Upper lobe of left lung (tissue), 6 donors: ENCODE measurements around the gene JAZF1. TPM values are rescaled to one million over a fixed set of nuclear protein-coding genes. Genes with fewer than 3 reads are reported as not detected.

Experiments
- ATAC-seq, 2 donors: fragments of 200-7000 bp; cut with Tn5 transposase; one replicate each; pipeline ENCODE4 v1.9.1; 2022; ENCODE audit warnings: mild to moderate bottlenecking in 2 of 2, moderate library complexity in 2 of 2; ENCODE audit not compliant: low FRiP score in 2 of 2
- DNase-seq, 2 donors: peaks; one replicate each; pipeline ENCODE4 v3.0.0-alpha.2; 2019 to 2020
- H3K27ac ChIP-seq, 4 donors: fragments of 200-600 bp; sonication (generic); one replicate each; pipeline ENCODE4 v1.5.1; 2016 to 2019
- H3K27me3 ChIP-seq, 4 donors: fragments of 200-600 bp; sonication (generic); one replicate each; pipeline ENCODE4 v1.5.1; 2017 to 2019
- H3K36me3 ChIP-seq, 4 donors: fragments of 200-600 bp; sonication (generic); one replicate each; pipeline ENCODE4 v1.5.1; 2016 to 2019
- H3K4me1 ChIP-seq, 4 donors: fragments of 200-600 bp; sonication (generic); one replicate each; pipeline ENCODE4 v1.5.1; 2018 to 2019
- H3K4me3 ChIP-seq, 4 donors: fragments of 200-600 bp; sonication (generic); one replicate each; pipeline ENCODE4 v1.5.1; 2017 to 2019; ENCODE audit warnings: mild to moderate bottlenecking in 2 of 4, moderate library complexity in 1 of 4
- H3K9me3 ChIP-seq, 4 donors: fragments of 200-600 bp; sonication (generic); one replicate each; pipeline ENCODE4 v1.5.1; 2018 to 2019
- EP300 ChIP-seq, 4 donors: sonication (generic); formaldehyde crosslinking; IDR thresholded peaks; one replicate each; pipeline ENCODE4 v1.5.1; 2017; ENCODE audit warnings: antibody characterized with exemption in 4 of 4, control low read depth in 2 of 4
- POLR2A ChIP-seq, 4 donors: fragments of 450-650 bp; IDR thresholded peaks; one replicate each; pipeline ENCODE4 v1.5.1; 2016 to 2017; ENCODE audit warnings: antibody characterized with exemption in 4 of 4, mild to moderate bottlenecking in 2 of 4
- POLR2AphosphoS5 ChIP-seq, 2 donors: sonication (generic); formaldehyde crosslinking; IDR thresholded peaks; one replicate each; pipeline ENCODE4 v1.5.1; 2017; ENCODE audit warnings: antibody characterized with exemption in 2 of 2
- WGBS, 2 donors: methylation state at CpG; one replicate each; pipeline ENCODE4 v1.1.5; 2017 to 2018; 5-methylcytosine and 5-hydroxymethylcytosine counted together
- total RNA-seq, 6 donors: library from RNA; depleted of rRNA in 4 of 6; stranded (reverse); fragments of >200 nt in 4 of 6; gene quantifications; one replicate each; pipeline versions ENCODE4 v1.1.0 to v1.2.1, GENCODE V29; 2016 to 2021
- TF ChIP-seq, protein P1 (sequence below), 6 experiments: fragments of 450-650 bp in 4 of 6; fragments of 200-600 bp in 2 of 6; sonication (generic) in 2 of 6; IDR thresholded peaks; one replicate each; pipeline ENCODE4 v1.5.1; 2016 to 2019; ENCODE audit warnings: antibody characterized with exemption in 6 of 6
- donor health status: DM: no; HTN: no; CAD: no; lungs with moderate emphysema.
- donor health status: DM: no; HTN: yes; CAD: no; lungs with severe emphysema.

The JAZF1 gene
- total RNA-seq, 6 donors from 2014 or later, result 4.2 to 19.4 (median 12.4) TPM

GRCh38 chr7:28170701-28171100, 9.9 kb downstream of the JAZF1 start:
- H3K4me1 ChIP-seq, result peaks cover 0 to 5% (median 2%) of the 10 kb centered on the region in 4 donors
- H3K9me3 ChIP-seq, result no peaks in the 10 kb centered on the region
- DNase-seq (no peak), ATAC-seq (no peak)
- no peaks in the 10 kb centered on the region for H3K27me3 ChIP-seq
- TF ChIP-seq POLR2AphosphoS5 (IDR thresholded peaks at IDR 0.05) (no peak), EP300 (IDR thresholded peaks at IDR 0.05) (no peak), POLR2A (IDR thresholded peaks at IDR 0.05) (no peak)
- TF ChIP-seq, protein P1, sequence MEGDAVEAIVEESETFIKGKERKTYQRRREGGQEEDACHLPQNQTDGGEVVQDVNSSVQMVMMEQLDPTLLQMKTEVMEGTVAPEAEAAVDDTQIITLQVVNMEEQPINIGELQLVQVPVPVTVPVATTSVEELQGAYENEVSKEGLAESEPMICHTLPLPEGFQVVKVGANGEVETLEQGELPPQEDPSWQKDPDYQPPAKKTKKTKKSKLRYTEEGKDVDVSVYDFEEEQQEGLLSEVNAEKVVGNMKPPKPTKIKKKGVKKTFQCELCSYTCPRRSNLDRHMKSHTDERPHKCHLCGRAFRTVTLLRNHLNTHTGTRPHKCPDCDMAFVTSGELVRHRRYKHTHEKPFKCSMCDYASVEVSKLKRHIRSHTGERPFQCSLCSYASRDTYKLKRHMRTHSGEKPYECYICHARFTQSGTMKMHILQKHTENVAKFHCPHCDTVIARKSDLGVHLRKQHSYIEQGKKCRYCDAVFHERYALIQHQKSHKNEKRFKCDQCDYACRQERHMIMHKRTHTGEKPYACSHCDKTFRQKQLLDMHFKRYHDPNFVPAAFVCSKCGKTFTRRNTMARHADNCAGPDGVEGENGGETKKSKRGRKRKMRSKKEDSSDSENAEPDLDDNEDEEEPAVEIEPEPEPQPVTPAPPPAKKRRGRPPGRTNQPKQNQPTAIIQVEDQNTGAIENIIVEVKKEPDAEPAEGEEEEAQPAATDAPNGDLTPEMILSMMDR (IDR thresholded peaks at IDR 0.05), result no peak
- 97 to 99% methylated on average over 6 of the region's 6 CpGs for WGBS, 2 donors
- H3K27ac ChIP-seq, result no peak overlapping the region
- no peak overlapping the region for H3K4me3 ChIP-seq
- H3K36me3 ChIP-seq, result no peaks in the 10 kb centered on the region

GRCh38 chr7:28169230-28169629, 11.4 kb downstream of the JAZF1 start:
- DNase-seq (no peak), ATAC-seq (no peak)
- WGBS, 2 donors, result 73 to 80% methylated on average over 1 of the region's 1 CpG
- Histone ChIP-seq H3K9me3 (no peaks in the 10 kb centered on the region), H3K4me3 (no peak overlapping the region), H3K4me1 (peaks cover 0 to 5% (median 2%) of the 10 kb centered on the region in 4 donors), H3K36me3 (no peaks in the 10 kb centered on the region), H3K27me3 (no peaks in the 10 kb centered on the region), H3K27ac (no peak overlapping the region)
- no peak for TF ChIP-seq POLR2A (IDR thresholded peaks at IDR 0.05)
- TF ChIP-seq, protein P1 (IDR thresholded peaks at IDR 0.05), result no peak
- no peak for TF ChIP-seq EP300 (IDR thresholded peaks at IDR 0.05)
- no peak for TF ChIP-seq POLR2AphosphoS5 (IDR thresholded peaks at IDR 0.05)

GRCh38 chr7:28168393-28169158, 12.0 kb downstream of the JAZF1 start:
- no peaks in the 10 kb centered on the region for H3K9me3 ChIP-seq
- DNase-seq (no peak), ATAC-seq (no peak)
- H3K27ac ChIP-seq, result no peak overlapping the region
- TF ChIP-seq, protein P1 (IDR thresholded peaks at IDR 0.05), result no peak
- no peak for TF ChIP-seq POLR2AphosphoS5 (IDR thresholded peaks at IDR 0.05)
- no peak for TF ChIP-seq POLR2A (IDR thresholded peaks at IDR 0.05)
- TF ChIP-seq EP300 (IDR thresholded peaks at IDR 0.05), result no peak
- 77 to 87% methylated on average over 5 of the region's 5 CpGs for WGBS, 2 donors
- H3K4me1 ChIP-seq, result peaks cover 0 to 5% (median 2%) of the 10 kb centered on the region in 4 donors
- no peak overlapping the region for H3K4me3 ChIP-seq
- H3K27me3 ChIP-seq, result no peaks in the 10 kb centered on the region
- no peaks in the 10 kb centered on the region for H3K36me3 ChIP-seq

- H3K4me3 ChIP-seq, result no peak overlapping the region
- DNase-seq (no peak), ATAC-seq (no peak)
- H3K36me3 ChIP-seq, result no peaks in the 10 kb centered on the region
- no peaks in the 10 kb centered on the region for H3K9me3 ChIP-seq
- peaks cover 0 to 5% (median 2%) of the 10 kb centered on the region in 4 donors for H3K4me1 ChIP-seq
- TF ChIP-seq POLR2A (IDR thresholded peaks at IDR 0.05) (no peak), EP300 (IDR thresholded peaks at IDR 0.05) (no peak), POLR2AphosphoS5 (IDR thresholded peaks at IDR 0.05) (no peak)
- TF ChIP-seq, protein P1 (IDR thresholded peaks at IDR 0.05), result no peak
- H3K27ac ChIP-seq, result no peak overlapping the region
- WGBS, 2 donors, result 84 to 89% methylated on average over 5 of the region's 5 CpGs
- H3K27me3 ChIP-seq, result no peaks in the 10 kb centered on the region
Measured at GRCh38 chr7:28166982-28167715, 13.4 kb downstream of the JAZF1 start.
